DOHH2 (cell line): Measurements from ENCODE around the gene SAPCD1.
A peak's percentile ranks its signal among the peaks of the same experiment; 100 is the strongest.

Experiments used
- H3F3A ChIP-seq: fragments of 200-600 bp; sonication (generic), shearing (Covaris generic); 2 replicates; pipeline ENCODE4 v1.6.0; 2016; ENCODE audit warnings: antibody characterized with exemption, mild to moderate bottlenecking; ENCODE audit not compliant: control insufficient read depth, insufficient read depth
- H3K27ac ChIP-seq: fragments of 200-600 bp; sonication (generic); 2 replicates; pipeline ENCODE4 v1.5.1; 2014; ENCODE audit warnings: low read depth, mild to moderate bottlenecking, low read length, moderate library complexity
- H3K27me3 ChIP-seq: fragments of 200-600 bp; sonication (generic); 2 replicates; pipeline ENCODE4 v1.6.1; 2014; ENCODE audit warnings: mild to moderate bottlenecking, low read length, mixed read lengths; ENCODE audit not compliant: control insufficient read depth
- H3K36me3 ChIP-seq: fragments of 200-600 bp; sonication (generic); 2 replicates; pipeline ENCODE4 v1.6.1; 2014; ENCODE audit warnings: mild to moderate bottlenecking, low read length, moderate library complexity, mixed read lengths; ENCODE audit not compliant: control insufficient read depth
- H3K4me1 ChIP-seq: fragments of 200-600 bp; sonication (generic); 2 replicates; pipeline ENCODE4 v1.6.1; 2014; ENCODE audit warnings: mild to moderate bottlenecking, low read length, mixed read lengths; ENCODE audit not compliant: control insufficient read depth
- H3K4me2 ChIP-seq: fragments of 200-600 bp; sonication (generic); 2 replicates; pipeline ENCODE4 v1.6.0; 2014; ENCODE audit warnings: mild to moderate bottlenecking, low read length, moderate library complexity
- H3K4me3 ChIP-seq: fragments of 200-600 bp; sonication (generic); 2 replicates; pipeline ENCODE4 v1.5.1; 2014; ENCODE audit warnings: mild to moderate bottlenecking, low read length, mixed read lengths
- H3K79me2 ChIP-seq: fragments of 200-600 bp; sonication (generic); 2 replicates; pipeline ENCODE4 v1.6.1; 2014; ENCODE audit warnings: mild to moderate bottlenecking, low read length, mixed read lengths; ENCODE audit not compliant: control insufficient read depth
- H3K9me2 ChIP-seq: fragments of 200-600 bp; sonication (generic); replicated peaks from 2 replicates; pipeline ENCODE4 v1.6.1; 2014; ENCODE audit warnings: mild to moderate bottlenecking, low read length, mixed read lengths; ENCODE audit not compliant: control insufficient read depth
- H3K9me3 ChIP-seq: fragments of 200-600 bp; sonication (generic); 2 replicates; pipeline ENCODE4 v1.6.1; 2014; ENCODE audit warnings: antibody characterized with exemption, low read length, mixed read lengths; ENCODE audit not compliant: control insufficient read depth, insufficient read depth
- H4K20me1 ChIP-seq: fragments of 200-600 bp; sonication (generic); 2 replicates; pipeline ENCODE4 v1.6.0; 2014; ENCODE audit warnings: low read depth, mild to moderate bottlenecking, antibody characterized with exemption, low read length, moderate library complexity; ENCODE audit not compliant: control insufficient read depth, insufficient read depth
- CTCF ChIP-seq: fragments of 200-600 bp; sonication (generic); IDR thresholded peaks from one replicate; pipeline ENCODE4 v1.5.1; 2014; ENCODE audit warnings: antibody characterized with exemption, mild to moderate bottlenecking, low read depth, low read length; ENCODE audit not compliant: poor library complexity, severe bottlenecking
- EZH2phosphoT487 ChIP-seq: fragments of 200-600 bp; sonication (generic); IDR thresholded peaks from 2 replicates; pipeline ENCODE4 v1.6.1; 2017; ENCODE audit warnings: borderline replicate concordance, mild to moderate bottlenecking, antibody characterized with exemption, low read length, moderate library complexity, mixed read lengths

Gene SAPCD1

DNA sequence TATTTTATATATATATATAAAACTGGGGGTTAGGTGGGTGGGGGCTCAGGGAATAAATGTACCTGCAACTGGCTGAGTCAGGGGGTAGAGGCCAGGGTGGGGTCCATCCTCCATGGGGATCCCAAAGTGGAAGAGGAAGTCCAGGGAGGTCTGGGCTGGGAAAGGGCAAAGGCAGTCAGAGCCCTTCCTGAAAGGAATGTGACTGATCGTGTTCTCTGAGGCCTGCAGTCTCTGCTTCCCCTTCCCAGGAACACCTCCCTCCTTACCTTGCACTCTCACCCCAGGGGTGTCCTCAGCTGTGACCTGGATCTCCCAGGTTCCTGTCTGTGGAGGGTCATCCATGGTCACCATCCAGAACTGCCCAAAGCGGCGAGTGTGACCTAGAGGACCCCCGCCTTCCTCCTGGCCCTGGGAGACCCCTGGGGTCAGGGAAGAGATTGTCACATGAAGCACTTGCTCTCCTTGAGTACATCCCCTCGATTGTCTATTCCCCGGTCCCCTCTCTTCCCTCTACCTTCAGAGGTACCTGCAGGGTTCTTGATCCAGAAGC is 4.7 kb downstream of the SAPCD1 start:
- Histone ChIP-seq H3K27me3 (no peaks in the 10 kb centered on the region), H3K4me1 (peaks cover 4% of the 10 kb centered on the region; the same call in 1 of the 2 replicates), H3K9me2 (no peaks in the 10 kb centered on the region), H3K9me3 (no peaks in the 10 kb centered on the region), H4K20me1 (no peaks in the 10 kb centered on the region), H3K4me3 (no peak overlapping the region), H3K36me3 (peaks cover 18% of the 10 kb centered on the region), H3K27ac (no peak overlapping the region), H3F3A (no peaks in the 10 kb centered on the region), H3K4me2 (no peak overlapping the region), H3K79me2 (no peaks in the 10 kb centered on the region)
- TF ChIP-seq CTCF (no peak), EZH2phosphoT487 (no peak)

- H3K4me2 ChIP-seq = no peak overlapping the region
- TF ChIP-seq CTCF = no peak
- no peak for TF ChIP-seq EZH2phosphoT487
- H3K36me3 ChIP-seq = peaks cover 4% of the 10 kb centered on the region; the same call in 1 of the 2 replicates
- no peak overlapping the region for H3K27ac ChIP-seq
- peaks cover 4% of the 10 kb centered on the region; the same call in 1 of the 2 replicates for H3K4me1 ChIP-seq
- H3K9me2 ChIP-seq = no peaks in the 10 kb centered on the region
- H3K79me2 ChIP-seq = no peaks in the 10 kb centered on the region
- no peaks in the 10 kb centered on the region for H3F3A ChIP-seq
- no peak overlapping the region for H3K4me3 ChIP-seq
- no peaks in the 10 kb centered on the region for H4K20me1 ChIP-seq
- H3K9me3 ChIP-seq = no peaks in the 10 kb centered on the region
- no peaks in the 10 kb centered on the region for H3K27me3 ChIP-seq
These were observed 6.2 kb downstream of the SAPCD1 start for GRCh38 chr6:31768363-31769257.

- H3K79me2 ChIP-seq = no peaks in the 10 kb centered on the region
- no peaks in the 10 kb centered on the region for H3K27me3 ChIP-seq
- no peaks in the 10 kb centered on the region for H3F3A ChIP-seq
- TF ChIP-seq CTCF (peak; percentile 97), EZH2phosphoT487 (no peak)
- no peaks in the 10 kb centered on the region for H3K9me3 ChIP-seq
- peaks cover 4% of the 10 kb centered on the region; the same call in 1 of the 2 replicates for H3K4me1 ChIP-seq
- no peak overlapping the region for H3K27ac ChIP-seq
- no peak overlapping the region for H3K4me3 ChIP-seq
- no peaks in the 10 kb centered on the region for H3K36me3 ChIP-seq
- no peaks in the 10 kb centered on the region for H3K9me2 ChIP-seq
- no peaks in the 10 kb centered on the region for H4K20me1 ChIP-seq
- no peak overlapping the region for H3K4me2 ChIP-seq
These were observed 7.4 kb downstream of the SAPCD1 start for GRCh38 chr6:31769684-31770371.
